Endometrium (tissue), 2 donors: ENCODE results near the gene GSS.

ENCODE experiments used
- FAIRE-seq: peaks from 2 replicates; lab custom pipeline; 2012; peaks lifted over from hg19 to GRCh38; lab: Jason Lieb, UNC
- donor health status: control.
- donor health status: control.

The GSS gene

GRCh38 chr20:34993941-34994508, 38.4 kb upstream of the GSS start:
- FAIRE-seq: no peak

- FAIRE-seq: no peak
Measured at GRCh38 chr20:34992751-34993417, 37.3 kb upstream of the GSS start.

- FAIRE-seq: no peak
Measured at GRCh38 chr20:34990661-34991214, 35.1 kb upstream of the GSS start.

- FAIRE-seq: no peak
Measured at GRCh38 chr20:34990231-34990630, 34.6 kb upstream of the GSS start.

GRCh38 chr20:34989670-34990069, 34.1 kb upstream of the GSS start:
- FAIRE-seq: no peak

GRCh38 chr20:34989118-34989517, 33.5 kb upstream of the GSS start:
- FAIRE-seq: no peak

GRCh38 chr20:34988191-34988540, 32.6 kb upstream of the GSS start:
- no peak for FAIRE-seq

GRCh38 chr20:34987288-34988190, 31.9 kb upstream of the GSS start:
- FAIRE-seq: no peak

- no peak for FAIRE-seq
Measured at GRCh38 chr20:34986311-34987287, 31.0 kb upstream of the GSS start.

GRCh38 chr20:34985461-34986310, 30.1 kb upstream of the GSS start:
- no peak for FAIRE-seq

- FAIRE-seq: no peak
Measured at GRCh38 chr20:34984756-34985261, 29.2 kb upstream of the GSS start.

- FAIRE-seq: no peak
Measured at GRCh38 chr20:34983995-34984735, 28.6 kb upstream of the GSS start.

GRCh38 chr20:34983089-34983820, 27.6 kb upstream of the GSS start:
- no peak for FAIRE-seq

GRCh38 chr20:34982270-34983088, 26.9 kb upstream of the GSS start:
- FAIRE-seq: no peak

- FAIRE-seq: no peak
Measured at GRCh38 chr20:34980543-34981233, 25.1 kb upstream of the GSS start.

- no peak for FAIRE-seq
Measured at GRCh38 chr20:34979366-34980153, 24.0 kb upstream of the GSS start.
